HL-60 (cell line): ENCODE results near the gene A3GALT2.

ENCODE experiments used
- DNase-seq, 2 experiments: peaks; one replicate each; pipeline ENCODE4 v3.0.0-alpha.2; 2010 to 2020; ENCODE audit warnings: low read depth in 1 of 2, low spot score in 1 of 2
- H3K27ac ChIP-seq: fragments of 250-450 bp; sonication (Bioruptor Pico); replicated peaks from 2 replicates; pipeline ENCODE4 v1.5.1; 2020; ENCODE audit warnings: mild to moderate bottlenecking, moderate library complexity
- H3K27me3 ChIP-seq: fragments of 250-450 bp; sonication (Bioruptor Pico); 2 replicates; pipeline ENCODE4 v1.5.1; 2021; ENCODE audit warnings: mild to moderate bottlenecking, moderate library complexity; ENCODE audit not compliant: insufficient read depth, poor library complexity, severe bottlenecking
- H3K4me3 ChIP-seq: replicated peaks from 2 replicates; pipeline ENCODE4 v1.5.1; 2011; ENCODE audit warnings: mild to moderate bottlenecking, control low read depth, low read length; ENCODE audit not compliant: insufficient read depth
- GABPA ChIP-seq: IDR thresholded peaks from 2 replicates; pipeline ENCODE4 v1.6.1; 2012; ENCODE audit warnings: low read depth
- POLR2AphosphoS5 ChIP-seq: IDR thresholded peaks from 2 replicates; pipeline ENCODE4 v1.6.1; 2012; ENCODE audit warnings: low read depth
- SPI1 ChIP-seq: IDR thresholded peaks from 2 replicates; pipeline ENCODE4 v1.6.1; 2012; ENCODE audit warnings: low read depth, mild to moderate bottlenecking, borderline replicate concordance
- TF ChIP-seq, protein P1 (sequence below): IDR thresholded peaks from 2 replicates; pipeline ENCODE4 v1.6.1; 2012; ENCODE audit warnings: low read depth; ENCODE audit not compliant: insufficient replicate concordance
- TF ChIP-seq, protein P2 (sequence below): IDR thresholded peaks from one replicate; pipeline ENCODE4 v1.5.1; 2011; ENCODE audit warnings: low read length, control low read depth, inconsistent platforms; ENCODE audit not compliant: insufficient read depth

The A3GALT2 gene

DNA sequence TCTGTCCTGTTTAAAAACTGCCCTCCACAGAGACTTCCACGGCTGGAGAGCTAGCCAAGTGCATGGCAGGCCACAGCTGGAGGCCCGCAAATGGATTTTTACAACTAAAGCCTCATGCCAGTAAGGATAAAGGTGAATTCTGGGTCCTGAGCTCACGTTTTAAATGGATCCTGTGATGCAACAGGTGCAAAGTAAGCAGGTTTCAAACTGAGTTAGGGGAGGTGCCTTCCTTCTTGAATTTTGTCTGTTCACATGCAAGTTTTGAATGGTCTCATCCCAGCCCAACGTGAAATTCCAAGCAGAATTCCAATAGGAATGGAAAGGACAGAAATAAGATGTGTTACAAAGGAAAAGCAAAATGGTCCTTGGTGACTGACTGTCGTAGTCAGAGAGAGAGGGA, 36.2 kb upstream of the A3GALT2 start:
- DNase-seq = no peak
- TF ChIP-seq GABPA (no peak), POLR2AphosphoS5 (no peak), SPI1 (no peak)
- TF ChIP-seq, protein P1, sequence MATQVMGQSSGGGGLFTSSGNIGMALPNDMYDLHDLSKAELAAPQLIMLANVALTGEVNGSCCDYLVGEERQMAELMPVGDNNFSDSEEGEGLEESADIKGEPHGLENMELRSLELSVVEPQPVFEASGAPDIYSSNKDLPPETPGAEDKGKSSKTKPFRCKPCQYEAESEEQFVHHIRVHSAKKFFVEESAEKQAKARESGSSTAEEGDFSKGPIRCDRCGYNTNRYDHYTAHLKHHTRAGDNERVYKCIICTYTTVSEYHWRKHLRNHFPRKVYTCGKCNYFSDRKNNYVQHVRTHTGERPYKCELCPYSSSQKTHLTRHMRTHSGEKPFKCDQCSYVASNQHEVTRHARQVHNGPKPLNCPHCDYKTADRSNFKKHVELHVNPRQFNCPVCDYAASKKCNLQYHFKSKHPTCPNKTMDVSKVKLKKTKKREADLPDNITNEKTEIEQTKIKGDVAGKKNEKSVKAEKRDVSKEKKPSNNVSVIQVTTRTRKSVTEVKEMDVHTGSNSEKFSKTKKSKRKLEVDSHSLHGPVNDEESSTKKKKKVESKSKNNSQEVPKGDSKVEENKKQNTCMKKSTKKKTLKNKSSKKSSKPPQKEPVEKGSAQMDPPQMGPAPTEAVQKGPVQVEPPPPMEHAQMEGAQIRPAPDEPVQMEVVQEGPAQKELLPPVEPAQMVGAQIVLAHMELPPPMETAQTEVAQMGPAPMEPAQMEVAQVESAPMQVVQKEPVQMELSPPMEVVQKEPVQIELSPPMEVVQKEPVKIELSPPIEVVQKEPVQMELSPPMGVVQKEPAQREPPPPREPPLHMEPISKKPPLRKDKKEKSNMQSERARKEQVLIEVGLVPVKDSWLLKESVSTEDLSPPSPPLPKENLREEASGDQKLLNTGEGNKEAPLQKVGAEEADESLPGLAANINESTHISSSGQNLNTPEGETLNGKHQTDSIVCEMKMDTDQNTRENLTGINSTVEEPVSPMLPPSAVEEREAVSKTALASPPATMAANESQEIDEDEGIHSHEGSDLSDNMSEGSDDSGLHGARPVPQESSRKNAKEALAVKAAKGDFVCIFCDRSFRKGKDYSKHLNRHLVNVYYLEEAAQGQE = no peak
- TF ChIP-seq, protein P2, sequence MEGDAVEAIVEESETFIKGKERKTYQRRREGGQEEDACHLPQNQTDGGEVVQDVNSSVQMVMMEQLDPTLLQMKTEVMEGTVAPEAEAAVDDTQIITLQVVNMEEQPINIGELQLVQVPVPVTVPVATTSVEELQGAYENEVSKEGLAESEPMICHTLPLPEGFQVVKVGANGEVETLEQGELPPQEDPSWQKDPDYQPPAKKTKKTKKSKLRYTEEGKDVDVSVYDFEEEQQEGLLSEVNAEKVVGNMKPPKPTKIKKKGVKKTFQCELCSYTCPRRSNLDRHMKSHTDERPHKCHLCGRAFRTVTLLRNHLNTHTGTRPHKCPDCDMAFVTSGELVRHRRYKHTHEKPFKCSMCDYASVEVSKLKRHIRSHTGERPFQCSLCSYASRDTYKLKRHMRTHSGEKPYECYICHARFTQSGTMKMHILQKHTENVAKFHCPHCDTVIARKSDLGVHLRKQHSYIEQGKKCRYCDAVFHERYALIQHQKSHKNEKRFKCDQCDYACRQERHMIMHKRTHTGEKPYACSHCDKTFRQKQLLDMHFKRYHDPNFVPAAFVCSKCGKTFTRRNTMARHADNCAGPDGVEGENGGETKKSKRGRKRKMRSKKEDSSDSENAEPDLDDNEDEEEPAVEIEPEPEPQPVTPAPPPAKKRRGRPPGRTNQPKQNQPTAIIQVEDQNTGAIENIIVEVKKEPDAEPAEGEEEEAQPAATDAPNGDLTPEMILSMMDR = no peak
- no peak overlapping the region for H3K4me3 ChIP-seq
- no peaks in the 10 kb centered on the region for H3K27me3 ChIP-seq
- H3K27ac ChIP-seq = no peak overlapping the region

DNA sequence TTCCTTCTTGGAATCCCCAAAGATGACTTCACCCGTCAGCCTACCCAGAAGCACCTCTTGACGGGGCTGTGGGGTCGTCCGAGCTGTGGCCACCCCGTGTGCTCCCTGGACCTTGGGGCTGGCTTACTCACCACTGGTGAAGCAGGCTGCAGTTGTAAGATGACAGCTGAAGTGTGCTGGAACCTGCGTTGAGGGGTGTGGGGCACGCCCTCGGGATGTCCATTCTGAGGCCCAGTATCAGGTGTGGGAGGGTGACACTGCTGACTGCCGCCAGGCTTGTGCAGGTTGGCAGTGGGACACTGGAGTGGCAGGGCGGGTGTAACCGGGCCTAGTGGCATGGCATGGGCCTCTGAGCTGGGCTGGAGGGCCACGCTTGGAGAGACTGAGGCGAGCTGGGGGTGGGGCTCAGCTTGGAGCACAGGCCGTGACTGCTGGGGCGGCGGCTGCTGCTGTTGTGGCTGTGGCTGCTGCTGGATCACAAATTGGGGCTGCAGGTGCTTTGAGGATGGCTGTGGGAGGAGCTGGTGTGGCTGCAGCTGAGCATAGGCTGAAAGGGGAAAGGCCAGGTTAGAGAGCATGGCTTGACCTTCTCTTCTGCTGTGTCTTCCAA, 33.9 kb upstream of the A3GALT2 start:
- TF ChIP-seq, protein P1 = no peak
- TF ChIP-seq, protein P2 = no peak
- TF ChIP-seq POLR2AphosphoS5 (no peak), SPI1 (no peak), GABPA (no peak)
- no peak overlapping the region for H3K27ac ChIP-seq
- no peak for DNase-seq
- H3K4me3 ChIP-seq = no peak overlapping the region
- H3K27me3 ChIP-seq = no peaks in the 10 kb centered on the region

DNA sequence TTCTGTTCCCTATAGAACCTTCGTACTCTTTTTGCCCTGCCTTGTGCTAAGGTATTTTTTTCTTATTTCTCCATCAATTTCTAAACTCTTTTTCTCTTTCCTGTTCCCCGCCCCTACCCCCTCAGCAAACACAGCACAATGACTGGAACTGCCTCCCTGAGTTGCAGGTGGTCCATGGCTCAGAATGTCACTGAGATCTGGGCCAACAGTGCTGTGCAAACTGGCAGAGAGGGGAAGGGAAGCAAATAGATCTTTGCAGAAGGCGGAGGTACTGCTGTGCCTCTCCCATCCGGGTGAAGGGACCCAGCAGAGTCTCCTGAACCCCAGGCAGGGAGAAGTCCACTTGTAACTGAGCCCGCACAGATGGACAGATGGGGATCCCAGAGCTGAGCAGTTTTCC, 32.6 kb upstream of the A3GALT2 start:
- Histone ChIP-seq H3K4me3 (no peak overlapping the region), H3K27me3 (no peaks in the 10 kb centered on the region), H3K27ac (no peak overlapping the region)
- no peak for DNase-seq
- TF ChIP-seq, protein P1 = no peak
- TF ChIP-seq, protein P2 = no peak
- no peak for TF ChIP-seq GABPA
- no peak for TF ChIP-seq POLR2AphosphoS5
- TF ChIP-seq SPI1 = no peak
